Tibial nerve (tissue), 4 donors: ENCODE data around the gene GTPBP4.

ENCODE experiments used
- EP300 ChIP-seq, 2 donors: sonication (generic); formaldehyde crosslinking; IDR thresholded peaks; one replicate each; pipeline ENCODE4 v1.6.1; 2017; ENCODE audit warnings: antibody characterized with exemption in 2 of 2, mild to moderate bottlenecking in 1 of 2
- POLR2A ChIP-seq, 2 donors: fragments of 450-650 bp; IDR thresholded peaks; one replicate each; pipeline ENCODE4 v1.6.1; 2017; ENCODE audit warnings: antibody characterized with exemption in 2 of 2, mild to moderate bottlenecking in 2 of 2, moderate library complexity in 2 of 2
- TF ChIP-seq, protein P1 (sequence below), 5 experiments: fragments of 200-600 bp in 3 of 5; fragments of 450-650 bp in 2 of 5; sonication (generic) in 3 of 5; IDR thresholded peaks; one replicate each; pipeline ENCODE4 v1.5.1; 2016 to 2019; ENCODE audit warnings: antibody characterized with exemption in 5 of 5, mild to moderate bottlenecking in 3 of 5, moderate library complexity in 2 of 5

DNA sequence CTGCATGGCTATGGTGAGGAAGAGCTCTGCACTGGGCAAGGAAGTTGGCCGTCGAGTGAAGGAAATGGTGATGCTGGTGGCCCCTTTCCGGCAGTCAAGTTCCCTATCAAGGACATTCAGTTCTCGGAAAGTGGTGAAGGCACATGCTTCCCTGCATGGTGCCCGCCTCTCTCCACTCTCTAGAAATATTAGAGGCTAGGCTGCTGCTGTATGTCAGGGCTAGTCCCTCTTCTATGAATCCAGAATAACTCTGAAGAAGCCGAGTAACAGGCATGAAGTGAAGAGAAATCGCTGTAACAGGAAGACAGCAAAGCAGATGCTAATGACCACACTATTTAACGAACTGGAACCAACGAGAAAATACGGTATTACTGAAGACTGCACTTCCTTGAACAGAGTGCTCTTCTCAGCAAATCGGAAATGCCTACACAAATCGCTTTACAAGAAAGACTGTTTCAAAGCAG is 55.3 kb downstream of the GTPBP4 start:
- peak in 1 of 2 donors; percentile 30 for TF ChIP-seq POLR2A (IDR thresholded peaks at IDR 0.05)
- TF ChIP-seq EP300 (IDR thresholded peaks at IDR 0.05) = peak in 1 of 2 donors; percentile 60
- TF ChIP-seq, protein P1, sequence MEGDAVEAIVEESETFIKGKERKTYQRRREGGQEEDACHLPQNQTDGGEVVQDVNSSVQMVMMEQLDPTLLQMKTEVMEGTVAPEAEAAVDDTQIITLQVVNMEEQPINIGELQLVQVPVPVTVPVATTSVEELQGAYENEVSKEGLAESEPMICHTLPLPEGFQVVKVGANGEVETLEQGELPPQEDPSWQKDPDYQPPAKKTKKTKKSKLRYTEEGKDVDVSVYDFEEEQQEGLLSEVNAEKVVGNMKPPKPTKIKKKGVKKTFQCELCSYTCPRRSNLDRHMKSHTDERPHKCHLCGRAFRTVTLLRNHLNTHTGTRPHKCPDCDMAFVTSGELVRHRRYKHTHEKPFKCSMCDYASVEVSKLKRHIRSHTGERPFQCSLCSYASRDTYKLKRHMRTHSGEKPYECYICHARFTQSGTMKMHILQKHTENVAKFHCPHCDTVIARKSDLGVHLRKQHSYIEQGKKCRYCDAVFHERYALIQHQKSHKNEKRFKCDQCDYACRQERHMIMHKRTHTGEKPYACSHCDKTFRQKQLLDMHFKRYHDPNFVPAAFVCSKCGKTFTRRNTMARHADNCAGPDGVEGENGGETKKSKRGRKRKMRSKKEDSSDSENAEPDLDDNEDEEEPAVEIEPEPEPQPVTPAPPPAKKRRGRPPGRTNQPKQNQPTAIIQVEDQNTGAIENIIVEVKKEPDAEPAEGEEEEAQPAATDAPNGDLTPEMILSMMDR (IDR thresholded peaks at IDR 0.05) = no peak
